GM18951 (cell line): ENCODE results near the gene OSBPL2.

Source experiments
- POLR2A ChIP-seq: IDR thresholded peaks from 4 replicates; pipeline ENCODE4 v1.6.1; 2011; ENCODE audit warnings: mild to moderate bottlenecking; ENCODE audit not compliant: insufficient read length, insufficient read depth; ENCODE audit errors: extremely low read depth
- in situ Hi-C: fragments of 300-500 bp; cut with MboI; formaldehyde crosslinking; loops from one replicate; pipeline ENCODE4 v1.12.0; 2022; ENCODE audit warnings: low sequenced_read_pairs, mixed read lengths, inconsistent platforms; ENCODE audit not compliant: unreplicated experiment

The OSBPL2 gene

DNA sequence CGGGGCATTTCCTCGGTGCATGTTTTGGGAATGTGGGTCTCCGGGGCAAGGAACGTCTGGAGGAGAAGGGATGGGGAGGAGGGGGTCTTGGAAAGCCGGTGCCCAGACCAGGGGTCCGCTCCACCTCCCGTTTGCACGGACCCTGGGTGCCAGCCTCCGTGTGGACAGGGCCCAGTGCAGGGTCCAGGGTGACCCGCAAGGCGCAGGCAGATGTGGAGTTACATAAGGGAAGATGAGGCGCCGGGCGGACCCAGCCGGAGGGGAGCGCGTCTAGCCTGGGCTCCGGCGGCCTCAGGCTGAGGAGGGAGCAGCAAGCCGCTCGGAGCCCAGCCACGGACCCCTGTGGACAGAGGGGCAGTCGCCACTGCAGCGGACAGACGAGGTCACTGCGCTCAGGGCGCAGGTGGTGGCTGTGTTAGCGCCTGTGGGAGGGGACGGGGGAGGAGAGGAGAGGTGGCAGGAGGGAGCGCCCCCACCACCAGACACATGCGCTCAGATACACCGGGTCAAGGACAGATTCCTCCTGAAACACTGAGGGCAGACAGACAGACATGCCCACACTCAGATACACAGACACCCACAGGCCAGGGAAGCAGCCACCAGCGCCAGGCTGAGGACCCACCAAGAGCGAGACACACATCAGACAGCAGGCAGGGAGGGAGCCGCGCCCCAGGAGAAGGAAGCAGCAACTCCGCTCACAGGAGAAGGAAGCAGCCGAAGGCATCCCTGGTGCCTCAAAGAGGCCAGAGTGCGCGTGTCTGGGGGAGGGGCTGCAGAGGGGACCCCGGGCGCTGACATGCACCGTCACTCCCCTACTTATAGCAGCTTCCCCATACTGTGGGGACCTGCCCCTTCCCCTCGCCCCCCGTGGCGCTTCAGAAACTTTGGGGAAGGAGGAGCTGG is 17.4 kb upstream of the OSBPL2 start:
- in situ Hi-C loops = no loop called here
- no peak for TF ChIP-seq POLR2A

DNA sequence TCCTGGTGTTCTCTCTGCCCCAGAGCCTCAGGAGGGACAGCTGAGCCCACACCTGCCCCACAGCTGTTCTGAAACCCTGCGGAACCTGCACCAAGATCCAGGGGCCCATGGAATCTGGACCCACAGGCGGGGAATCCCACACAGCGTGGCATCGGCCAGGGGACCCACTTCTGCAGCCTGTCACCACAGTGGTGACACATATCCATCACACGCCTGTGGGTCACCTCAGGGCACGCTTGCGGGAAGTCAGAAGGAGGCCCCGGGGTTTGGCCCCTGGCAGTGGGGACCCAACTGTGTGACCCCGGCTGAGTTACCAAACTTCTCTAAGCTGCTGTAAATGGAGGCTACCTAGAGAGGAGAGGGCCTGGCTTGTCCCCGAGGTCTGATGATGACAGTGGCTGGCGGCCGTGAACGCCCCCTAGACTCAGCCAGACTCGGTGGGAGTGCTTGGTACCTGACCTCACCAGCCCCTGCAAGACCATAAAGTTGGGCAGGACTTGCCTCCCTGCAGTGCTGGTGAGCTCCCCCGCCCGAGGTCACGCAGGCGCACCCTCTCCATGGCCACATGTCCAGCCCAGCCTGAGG is 16.0 kb upstream of the OSBPL2 start:
- in situ Hi-C loops = no loop called here
- no peak for TF ChIP-seq POLR2A

DNA sequence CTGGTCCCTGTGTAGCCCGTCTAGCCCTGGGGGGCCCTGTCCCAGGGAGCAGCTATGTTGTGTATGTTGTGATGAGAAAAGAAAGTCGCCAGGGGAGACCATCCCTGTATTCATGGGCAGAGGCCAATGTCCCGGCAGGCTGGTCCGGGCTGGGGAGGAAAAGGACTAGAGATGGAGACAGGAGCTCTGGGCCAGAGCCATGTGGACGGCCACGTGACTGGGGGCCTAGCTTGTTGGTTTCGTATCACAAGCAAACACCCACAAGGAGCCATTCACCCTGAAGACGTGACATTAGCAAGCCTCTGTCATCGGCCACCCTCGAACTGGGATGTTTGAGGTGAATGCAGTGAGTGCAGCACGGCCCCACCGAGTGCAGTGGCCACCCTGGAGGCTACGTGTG is 15.3 kb upstream of the OSBPL2 start:
- TF ChIP-seq POLR2A = no peak
- in situ Hi-C loops = no loop called here

DNA sequence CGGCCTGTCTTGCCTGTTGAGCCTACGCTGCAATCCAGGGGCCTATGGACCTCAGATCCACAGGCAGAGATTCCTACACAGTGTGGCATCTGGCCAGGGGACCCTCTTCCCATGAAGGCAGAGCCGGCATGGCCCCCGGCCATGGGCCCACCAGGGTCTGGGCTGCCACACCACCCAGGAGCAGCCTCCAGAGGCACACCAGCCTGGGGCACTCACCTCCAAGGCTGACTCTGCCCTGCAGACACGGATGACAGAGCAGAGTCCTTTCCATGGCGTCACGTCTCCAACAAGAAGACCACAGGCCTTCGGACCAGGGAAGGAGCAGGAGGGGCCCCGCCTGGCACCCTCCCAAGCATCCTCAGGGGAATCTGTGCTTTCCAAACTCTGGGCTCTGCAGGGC is 14.8 kb upstream of the OSBPL2 start:
- in situ Hi-C loops = no loop called here
- no peak for TF ChIP-seq POLR2A

DNA sequence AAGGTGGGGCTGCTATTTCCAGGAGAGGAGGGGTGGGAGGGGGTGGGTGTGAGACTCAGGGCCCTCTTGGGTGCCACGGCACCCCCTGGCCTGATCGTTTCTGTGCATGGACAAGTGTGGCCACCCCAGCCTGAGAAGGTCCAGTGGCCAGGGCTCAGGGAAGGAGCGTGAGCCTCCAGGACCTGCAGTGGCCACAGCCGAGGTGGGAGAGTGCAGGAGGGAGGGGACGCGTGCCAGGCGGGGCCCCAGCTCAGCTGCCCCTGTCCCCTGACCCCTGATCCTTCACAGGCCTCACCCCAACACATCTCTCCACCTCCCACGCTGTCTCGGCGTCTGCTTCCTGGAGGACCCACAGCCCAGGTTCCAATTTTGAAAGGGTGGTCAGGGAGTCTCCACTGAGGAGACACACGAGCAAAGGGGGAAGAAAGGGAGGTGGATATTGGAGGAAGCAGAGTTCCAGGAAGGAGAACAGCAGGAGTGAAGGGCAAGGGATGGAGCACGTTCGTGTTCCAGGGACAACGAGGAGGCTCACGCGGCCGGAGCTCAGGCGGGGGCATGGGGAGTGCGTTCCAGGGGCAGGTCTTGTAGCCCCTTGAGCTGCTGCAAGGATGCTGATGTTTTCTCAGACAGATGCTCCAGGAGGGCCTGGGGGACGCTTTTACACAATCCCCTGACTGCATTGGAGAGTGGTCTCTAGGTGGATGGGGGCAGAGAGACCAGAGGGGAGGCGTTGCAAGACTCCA is 14.0 kb upstream of the OSBPL2 start:
- no peak for TF ChIP-seq POLR2A
- in situ Hi-C loops = no loop called here

DNA sequence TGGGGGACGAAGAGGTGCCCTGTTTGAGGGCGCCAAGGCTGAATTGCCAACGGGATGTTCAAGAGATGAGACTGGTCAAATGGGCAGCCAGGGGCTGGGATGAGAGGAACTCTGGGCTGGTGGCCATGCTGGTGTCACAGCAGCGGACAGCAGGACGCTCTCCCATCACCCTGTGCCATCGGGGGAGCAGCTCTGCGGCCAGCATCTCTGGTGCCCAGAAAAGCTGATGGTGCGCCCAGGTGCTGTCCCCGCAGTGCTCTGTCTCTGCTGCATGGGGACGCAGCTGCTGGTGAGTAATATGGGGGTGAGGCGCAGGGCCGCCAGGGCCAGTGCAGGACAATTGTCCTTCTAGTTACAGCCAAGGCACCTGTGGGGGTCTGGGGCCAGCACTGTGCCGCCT is 13.3 kb upstream of the OSBPL2 start:
- in situ Hi-C loops = no loop called here
- no peak for TF ChIP-seq POLR2A

DNA sequence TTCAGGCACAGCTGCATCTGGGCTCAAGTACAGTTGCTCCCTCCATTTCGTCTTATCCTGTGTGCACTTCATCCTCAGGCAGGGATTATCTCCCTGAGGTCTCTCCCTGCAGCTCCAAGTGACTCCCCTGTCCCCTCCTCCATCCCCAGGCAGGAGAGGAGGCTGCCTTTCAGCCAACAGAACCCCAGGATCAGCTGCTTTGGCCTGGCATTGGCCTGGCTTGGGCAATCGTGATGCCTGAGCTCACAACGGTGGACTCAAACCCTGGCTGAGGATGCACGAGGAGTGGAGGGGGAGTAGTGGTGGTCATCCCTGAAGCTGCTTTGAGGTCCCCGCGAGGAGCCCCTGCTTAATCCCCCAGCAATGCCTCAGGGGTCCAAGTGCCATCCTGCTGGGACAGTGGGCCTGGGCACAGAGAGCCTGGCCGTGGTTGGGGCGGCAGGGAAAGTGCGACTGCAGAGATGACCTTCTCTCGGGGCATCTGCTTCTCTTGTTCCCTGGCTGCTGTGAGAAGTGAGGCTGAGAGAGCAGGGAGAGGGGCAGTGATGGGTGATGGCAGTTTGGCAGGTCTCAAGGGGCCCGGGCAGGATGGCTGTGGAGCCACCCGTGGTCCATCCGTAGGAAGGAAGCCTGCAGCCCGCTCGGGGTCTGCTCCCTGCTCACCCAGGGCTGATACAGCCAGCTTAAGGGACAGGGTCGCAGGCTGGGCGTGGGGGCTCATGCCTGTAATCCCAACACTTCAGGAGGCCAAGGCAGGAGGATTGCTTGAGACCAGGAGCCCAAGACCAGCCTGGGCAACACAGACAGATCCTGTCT is 12.3 kb upstream of the OSBPL2 start:
- in situ Hi-C loops = no loop called here
- TF ChIP-seq POLR2A = no peak

DNA sequence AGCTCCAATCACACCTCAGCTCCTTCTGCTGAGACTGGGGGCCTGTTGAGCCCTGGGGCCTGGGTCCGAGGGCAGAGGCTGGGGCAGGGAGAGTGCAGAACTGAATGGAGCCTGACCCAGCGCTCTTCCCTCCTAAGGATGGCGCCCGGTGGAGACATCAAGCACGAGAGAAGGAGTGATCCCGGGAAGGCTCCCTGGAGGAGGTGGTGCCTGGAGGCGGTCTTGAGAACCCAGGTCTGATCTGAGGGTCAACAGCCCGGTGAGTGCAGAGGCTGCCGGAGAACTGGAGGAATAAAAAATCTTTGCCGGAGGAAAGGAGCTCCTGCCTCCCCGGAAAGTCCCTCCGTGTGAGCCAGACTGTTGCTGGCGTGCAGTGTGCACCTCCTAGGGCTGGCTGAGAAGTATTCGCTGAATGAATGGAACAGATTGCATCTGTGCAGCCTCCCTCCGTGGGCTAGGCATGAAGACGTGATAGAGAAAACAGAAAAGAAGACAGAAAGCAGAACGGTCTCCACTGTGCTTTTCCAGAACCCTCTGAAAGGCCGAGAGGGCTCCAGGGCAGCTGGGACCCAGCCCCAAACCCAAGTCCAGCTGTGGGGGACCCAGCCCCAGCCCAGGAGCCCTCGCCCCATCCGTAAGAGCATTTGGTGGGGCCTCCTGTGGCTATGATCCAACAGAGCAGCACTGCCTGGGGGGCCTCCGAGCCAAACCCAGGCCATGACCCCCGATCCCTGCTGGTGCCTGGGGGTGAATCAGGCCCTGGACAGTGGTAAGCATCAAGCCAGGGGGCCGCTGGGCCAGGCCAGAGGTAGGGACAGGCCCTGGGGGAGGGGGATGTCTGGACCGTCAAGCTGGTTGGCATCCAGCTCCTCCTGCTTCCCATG is 11.4 kb upstream of the OSBPL2 start:
- TF ChIP-seq POLR2A = no peak
- in situ Hi-C loops = no loop called here

DNA sequence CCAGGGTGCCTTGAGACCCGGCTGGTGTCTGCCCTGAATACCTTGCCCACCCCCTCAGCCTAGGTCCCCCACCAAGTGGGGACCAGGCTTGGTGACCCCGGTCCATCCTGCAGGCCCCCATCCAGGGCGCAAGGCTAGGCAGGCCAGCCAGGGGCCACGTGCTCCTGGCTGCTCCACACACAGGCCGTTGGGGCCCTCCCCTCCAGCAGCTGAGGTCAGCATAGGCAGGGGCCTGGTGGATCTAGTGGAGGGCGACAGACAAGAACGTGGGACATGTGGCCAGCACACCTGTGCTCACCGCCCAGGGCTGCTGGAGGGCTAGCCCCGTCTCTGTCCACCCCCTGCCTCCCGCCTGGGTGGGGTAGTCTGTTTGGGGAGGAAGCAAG is 10.7 kb upstream of the OSBPL2 start:
- in situ Hi-C loops = no loop called here
- no peak for TF ChIP-seq POLR2A

DNA sequence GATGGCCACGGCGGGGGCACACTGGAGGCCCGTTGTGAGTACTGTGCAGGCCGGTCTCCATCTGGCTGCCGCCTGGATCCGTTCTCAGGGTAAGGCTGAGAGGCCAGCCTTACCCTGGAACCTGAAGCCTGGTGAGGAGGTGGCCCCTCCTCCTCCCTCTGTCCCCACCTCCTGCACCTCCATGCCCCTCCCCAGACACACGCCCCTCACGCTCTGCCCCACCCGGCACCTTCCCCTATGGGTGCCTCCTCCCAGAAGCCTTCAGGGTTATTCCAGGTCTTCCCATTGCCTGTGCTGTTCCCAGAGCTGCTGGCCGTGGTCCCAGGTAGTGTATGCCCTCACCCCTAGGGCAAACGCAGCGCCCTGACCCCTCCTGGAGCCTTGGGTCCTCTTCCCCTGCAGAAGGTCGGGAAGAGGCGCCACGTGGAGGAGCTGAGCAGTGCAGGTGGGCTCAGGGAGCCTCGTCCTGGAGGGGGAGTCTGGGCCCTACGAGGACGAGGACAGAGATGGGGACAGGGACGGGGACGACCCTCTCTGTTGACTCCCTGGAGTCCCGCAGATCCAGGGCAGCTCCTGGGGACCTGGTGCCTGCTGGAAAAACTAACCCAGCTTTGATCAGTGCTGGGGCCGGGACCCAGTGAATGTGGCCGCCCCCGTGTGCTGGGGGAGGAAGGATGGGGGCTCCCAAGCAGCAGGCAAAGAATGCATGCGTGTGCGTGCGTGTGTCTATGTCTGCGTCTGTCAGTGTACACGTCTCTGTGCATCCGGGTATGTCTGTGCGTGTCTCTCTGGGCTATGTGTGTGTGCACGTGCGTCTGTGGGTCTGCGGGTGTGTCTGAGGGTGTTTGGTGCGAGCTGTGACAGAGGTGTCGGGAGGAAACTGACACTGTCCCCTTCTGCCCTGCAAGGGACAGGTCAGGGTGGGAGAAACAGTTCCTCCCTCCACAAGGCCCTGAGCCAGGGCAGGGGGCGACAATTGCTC is 10.1 kb upstream of the OSBPL2 start:
- TF ChIP-seq POLR2A = no peak
- in situ Hi-C loops = no loop called here

DNA sequence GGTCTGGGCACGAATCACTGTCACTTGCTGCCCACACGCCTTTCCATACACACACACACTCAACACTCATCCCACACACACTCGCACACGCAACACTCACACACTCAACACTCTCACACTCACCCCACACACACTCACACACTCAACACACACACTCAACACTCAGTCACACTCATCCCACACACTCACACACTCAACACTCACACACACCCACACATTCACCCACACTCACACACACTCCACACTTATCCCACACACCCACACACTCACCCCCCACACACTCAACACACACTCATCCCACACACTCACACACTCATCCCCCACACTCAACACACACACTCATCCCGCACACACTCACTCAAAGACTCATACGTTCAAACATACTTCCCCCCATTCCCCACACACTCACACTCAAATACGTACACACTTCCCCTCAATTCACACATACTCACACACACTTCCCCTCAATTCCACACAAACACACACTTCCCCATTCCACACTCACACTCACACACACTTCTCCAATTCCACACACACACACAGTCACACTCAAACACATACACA is 9.3 kb upstream of the OSBPL2 start:
- in situ Hi-C loops = no loop called here
- no peak for TF ChIP-seq POLR2A

DNA sequence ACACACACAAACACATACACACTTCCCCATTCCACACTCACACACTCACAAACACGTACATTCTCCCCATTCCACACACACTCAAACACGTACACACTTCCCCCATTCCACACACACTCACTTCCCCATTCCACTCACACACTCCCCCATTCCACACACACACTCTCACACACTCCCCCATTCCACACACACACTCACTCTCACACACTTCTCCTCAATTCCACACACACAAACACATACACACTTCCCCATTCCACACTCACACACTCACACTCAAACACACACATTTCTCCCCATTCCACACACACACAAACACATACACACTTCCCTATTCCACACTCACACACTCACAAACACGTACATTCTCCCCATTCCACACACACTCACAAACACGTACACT is 8.7 kb upstream of the OSBPL2 start:
- in situ Hi-C loops = no loop called here
- TF ChIP-seq POLR2A = no peak
